Measurements from ENCODE around the gene RABL6.
A peak's percentile ranks its signal among the peaks of the same experiment; 100 is the strongest.
"Not testable (repeated sequence)": the region's sequence is repeated elsewhere in the genome, so short reads cannot be mapped to it uniquely, and the experiment has no call there.

The RABL6 gene

DNA sequence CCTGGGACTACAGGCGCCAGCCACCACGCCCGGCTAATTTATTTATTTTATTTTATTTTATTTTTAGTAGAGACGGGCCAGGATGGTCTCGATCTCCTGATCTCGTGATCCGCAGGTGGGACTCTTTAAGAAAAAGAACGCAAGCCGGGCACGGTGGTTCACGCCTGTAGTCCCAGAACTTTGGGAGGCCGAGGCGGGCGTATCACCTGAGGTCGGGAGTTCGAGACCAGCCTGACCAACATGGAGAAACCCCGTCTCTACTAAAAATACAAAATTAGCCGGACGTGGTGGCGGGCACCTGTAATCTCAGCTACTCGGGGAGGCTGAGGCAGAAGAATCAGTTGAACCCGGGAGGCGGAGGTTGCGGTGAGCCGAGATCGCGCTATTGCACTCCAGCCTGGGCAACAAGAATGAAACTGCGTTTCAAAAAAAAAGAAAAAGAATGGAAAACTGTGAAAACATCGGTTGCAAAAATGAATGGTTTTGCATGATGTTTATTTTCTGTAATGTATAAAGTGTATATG is 59.2 kb downstream of the RABL6 start:
- peak overlapping the region; percentile 41 for H3K4me3 ChIP-seq (ENCODE audit: low read depth, low read length)
- H3K36me3 ChIP-seq (ENCODE audit: control insufficient read depth, insufficient read depth, low read length) = peaks cover 22% of the 10 kb centered on the region
- not testable (repeated sequence) for H3K27me3 ChIP-seq (ENCODE audit: control insufficient read depth, insufficient read depth, low read length); H3K4me1 ChIP-seq (ENCODE audit: control insufficient read depth, insufficient read depth, low read length); H3K9ac ChIP-seq (ENCODE audit: low read depth, low read length); H3K9me3 ChIP-seq (ENCODE audit: control insufficient read depth, insufficient read depth, low read length)

- Histone ChIP-seq H3K9me3 (ENCODE audit: control insufficient read depth, insufficient read depth, low read length) (peaks cover 8% of the 10 kb centered on the region), H3K4me1 (ENCODE audit: control insufficient read depth, insufficient read depth, low read length) (no peaks in the 10 kb centered on the region), H3K9ac (ENCODE audit: low read depth, low read length) (no peak overlapping the region), H3K27me3 (ENCODE audit: control insufficient read depth, insufficient read depth, low read length) (no peaks in the 10 kb centered on the region), H3K4me3 (ENCODE audit: low read depth, low read length) (no peak overlapping the region), H3K36me3 (ENCODE audit: control insufficient read depth, insufficient read depth, low read length) (peaks cover 17% of the 10 kb centered on the region)
These were observed 59.7 kb downstream of the RABL6 start for GRCh38 chr9:136867480-136867879.

GRCh38 chr9:136867917-136868316 is 60.2 kb downstream of the RABL6 start:
- Histone ChIP-seq H3K27me3 (ENCODE audit: control insufficient read depth, insufficient read depth, low read length) (no peaks in the 10 kb centered on the region), H3K9me3 (ENCODE audit: control insufficient read depth, insufficient read depth, low read length) (peaks cover 12% of the 10 kb centered on the region), H3K9ac (ENCODE audit: low read depth, low read length) (no peak overlapping the region), H3K4me1 (ENCODE audit: control insufficient read depth, insufficient read depth, low read length) (no peaks in the 10 kb centered on the region), H3K4me3 (ENCODE audit: low read depth, low read length) (no peak overlapping the region), H3K36me3 (ENCODE audit: control insufficient read depth, insufficient read depth, low read length) (peaks cover 13% of the 10 kb centered on the region)

DNA sequence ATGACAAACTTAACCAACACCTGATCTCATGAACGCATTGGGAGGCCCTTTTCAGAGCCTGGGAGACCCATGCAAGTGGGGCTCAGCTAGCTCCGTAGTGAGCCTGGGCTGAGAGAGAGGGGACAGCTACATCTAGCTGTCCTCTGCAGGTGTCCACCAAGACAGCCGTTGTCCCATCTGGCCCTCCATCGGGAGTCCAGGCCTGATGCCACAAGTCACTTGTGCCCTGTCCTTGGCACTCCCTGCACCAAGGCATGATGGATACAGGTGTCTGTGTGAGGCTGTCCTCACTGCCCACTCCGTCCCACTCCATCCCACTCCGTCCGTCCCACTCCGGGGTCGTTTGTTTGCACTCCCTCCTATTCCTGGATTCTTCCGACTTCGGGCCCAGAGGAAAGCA is 60.9 kb downstream of the RABL6 start:
- Histone ChIP-seq H3K9me3 (ENCODE audit: control insufficient read depth, insufficient read depth, low read length) (peaks cover 12% of the 10 kb centered on the region), H3K9ac (ENCODE audit: low read depth, low read length) (no peak overlapping the region), H3K36me3 (ENCODE audit: control insufficient read depth, insufficient read depth, low read length) (peaks cover 6% of the 10 kb centered on the region), H3K4me1 (ENCODE audit: control insufficient read depth, insufficient read depth, low read length) (no peaks in the 10 kb centered on the region), H3K4me3 (ENCODE audit: low read depth, low read length) (no peak overlapping the region), H3K27me3 (ENCODE audit: control insufficient read depth, insufficient read depth, low read length) (no peaks in the 10 kb centered on the region)

DNA sequence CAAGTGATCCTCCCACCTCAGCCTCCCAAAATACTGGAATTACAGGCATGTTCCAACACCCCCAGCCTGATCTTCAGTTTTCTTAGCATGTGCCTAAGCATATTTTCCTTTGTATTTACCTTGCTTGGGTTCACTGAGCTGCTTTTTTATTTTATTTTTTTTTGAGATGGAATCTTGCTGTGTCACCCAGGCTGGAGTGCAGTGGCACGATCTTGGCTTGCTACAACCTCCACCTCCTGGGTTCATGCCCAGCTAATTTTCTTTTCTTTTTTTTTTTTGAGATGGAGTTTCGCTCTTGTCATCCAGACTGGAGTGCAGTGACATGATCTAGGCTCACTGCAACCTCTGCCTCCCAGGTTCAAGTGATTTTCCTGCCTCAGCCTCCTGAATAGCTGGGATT is 61.9 kb downstream of the RABL6 start:
- not testable (repeated sequence) for H3K27me3 ChIP-seq (ENCODE audit: control insufficient read depth, insufficient read depth, low read length); H3K4me1 ChIP-seq (ENCODE audit: control insufficient read depth, insufficient read depth, low read length); H3K36me3 ChIP-seq (ENCODE audit: control insufficient read depth, insufficient read depth, low read length); H3K4me3 ChIP-seq (ENCODE audit: low read depth, low read length); H3K9ac ChIP-seq (ENCODE audit: low read depth, low read length)
- H3K9me3 ChIP-seq (ENCODE audit: control insufficient read depth, insufficient read depth, low read length) = peaks cover 12% of the 10 kb centered on the region

- Histone ChIP-seq H3K9me3 (ENCODE audit: control insufficient read depth, insufficient read depth, low read length) (peaks cover 12% of the 10 kb centered on the region), H3K36me3 (ENCODE audit: control insufficient read depth, insufficient read depth, low read length) (no peaks in the 10 kb centered on the region), H3K27me3 (ENCODE audit: control insufficient read depth, insufficient read depth, low read length) (no peaks in the 10 kb centered on the region), H3K4me3 (ENCODE audit: low read depth, low read length) (no peak overlapping the region), H3K4me1 (ENCODE audit: control insufficient read depth, insufficient read depth, low read length) (no peaks in the 10 kb centered on the region), H3K9ac (ENCODE audit: low read depth, low read length) (no peak overlapping the region)
These were observed 67.4 kb downstream of the RABL6 start for GRCh38 chr9:136875155-136875554.

DNA sequence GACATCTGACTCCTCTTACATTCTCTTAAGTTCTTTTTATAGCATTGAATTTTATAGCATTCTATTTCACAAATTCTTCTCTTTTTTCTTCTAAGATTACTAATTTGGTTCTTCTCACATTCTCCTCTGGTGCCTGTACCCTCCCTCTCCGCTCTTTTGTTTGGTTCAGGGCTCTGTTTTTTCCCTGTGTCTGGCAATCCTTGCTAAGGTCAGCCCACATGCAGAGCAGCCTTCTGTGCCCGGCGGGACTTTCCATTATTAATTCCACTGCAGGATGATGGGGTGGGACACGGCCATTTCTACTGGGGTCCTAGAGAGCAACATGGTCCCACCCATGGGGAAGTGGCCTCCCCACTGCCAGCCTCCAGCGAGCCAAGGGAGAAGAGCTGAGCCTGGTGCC is 68.7 kb downstream of the RABL6 start:
- H3K9me3 ChIP-seq (ENCODE audit: control insufficient read depth, insufficient read depth, low read length) = peaks cover 7% of the 10 kb centered on the region
- no peaks in the 10 kb centered on the region for H3K36me3 ChIP-seq (ENCODE audit: control insufficient read depth, insufficient read depth, low read length)

GRCh38 chr9:136880651-136881050 is 72.9 kb downstream of the RABL6 start:
- Histone ChIP-seq H3K27me3 (ENCODE audit: control insufficient read depth, insufficient read depth, low read length) (no peaks in the 10 kb centered on the region), H3K36me3 (ENCODE audit: control insufficient read depth, insufficient read depth, low read length) (no peaks in the 10 kb centered on the region), H3K9ac (ENCODE audit: low read depth, low read length) (no peak overlapping the region), H3K9me3 (ENCODE audit: control insufficient read depth, insufficient read depth, low read length) (no peaks in the 10 kb centered on the region), H3K4me3 (ENCODE audit: low read depth, low read length) (no peak overlapping the region), H3K4me1 (ENCODE audit: control insufficient read depth, insufficient read depth, low read length) (peaks cover 5% of the 10 kb centered on the region)

More for the DNA sequence above, 68.7 kb downstream of the RABL6 start:
- Histone ChIP-seq H3K4me1 (ENCODE audit: control insufficient read depth, insufficient read depth, low read length) (no peaks in the 10 kb centered on the region), H3K4me3 (ENCODE audit: low read depth, low read length) (no peak overlapping the region), H3K9ac (ENCODE audit: low read depth, low read length) (no peak overlapping the region), H3K27me3 (ENCODE audit: control insufficient read depth, insufficient read depth, low read length) (no peaks in the 10 kb centered on the region)

DNA sequence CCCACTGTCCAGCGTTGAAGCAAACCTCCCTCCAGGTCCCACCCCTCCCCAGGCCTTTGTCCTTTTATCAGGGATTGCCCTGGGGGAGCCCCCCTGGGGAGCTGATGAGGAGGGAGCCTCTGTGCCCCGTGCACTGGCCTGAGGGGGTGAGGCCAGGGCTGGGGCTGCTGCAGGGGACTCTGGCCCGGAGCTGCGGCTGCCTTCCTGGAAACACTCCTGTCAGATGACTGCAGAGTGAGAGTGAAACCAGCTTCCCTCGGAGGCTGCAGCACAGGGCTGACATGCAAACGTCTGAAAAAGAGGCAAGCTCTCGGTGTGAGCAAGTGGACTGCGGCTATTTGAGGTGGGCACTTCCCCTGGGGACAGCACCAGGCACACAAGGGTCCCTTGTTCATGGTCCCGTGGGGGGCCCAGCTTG is 74.0 kb downstream of the RABL6 start:
- no peak overlapping the region for H3K4me3 ChIP-seq (ENCODE audit: low read depth, low read length)
- peaks cover 5% of the 10 kb centered on the region for H3K4me1 ChIP-seq (ENCODE audit: control insufficient read depth, insufficient read depth, low read length)
- H3K9ac ChIP-seq (ENCODE audit: low read depth, low read length) = peak overlapping the region; percentile 24

DNA sequence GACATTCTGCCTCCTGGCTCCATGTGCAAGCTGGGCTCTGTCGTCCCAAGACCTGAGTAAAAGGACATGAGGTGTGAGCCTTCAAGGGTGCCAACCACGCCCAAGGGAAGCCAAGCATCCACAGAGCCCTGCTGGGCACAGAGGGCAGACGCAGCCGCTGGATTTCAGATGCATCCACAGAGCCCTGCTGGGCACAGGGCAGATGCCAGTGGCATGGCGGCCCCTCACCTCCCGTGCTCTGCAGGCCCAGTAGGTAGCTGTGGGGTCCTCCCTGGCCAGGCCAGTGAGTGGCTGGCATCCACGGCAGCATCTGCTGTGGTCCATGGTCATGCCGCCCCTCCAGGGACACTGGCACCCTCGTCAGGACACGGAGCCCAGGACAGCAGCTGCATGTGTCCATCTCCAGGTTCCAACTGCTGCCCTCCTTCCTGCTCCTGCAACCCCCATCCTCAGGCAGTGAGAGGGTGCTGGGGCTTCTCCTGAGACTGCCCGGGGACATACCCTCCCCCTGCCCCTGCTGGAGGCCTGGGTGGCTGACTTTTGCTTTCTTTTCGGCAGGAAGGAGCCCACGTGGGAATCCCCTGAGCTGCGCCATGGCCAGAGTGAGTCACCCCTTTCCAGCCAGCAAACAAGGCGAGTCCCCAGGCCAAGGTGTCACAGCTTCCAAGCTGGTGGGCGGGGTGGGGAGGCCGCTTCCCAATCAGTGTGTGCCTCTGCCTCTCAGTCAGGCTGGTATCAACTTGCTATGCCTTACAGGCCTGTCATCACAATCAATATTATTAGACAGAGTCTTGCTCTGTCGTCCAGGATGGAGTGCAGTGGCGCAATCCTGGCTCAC is 74.6 kb downstream of the RABL6 start:
- Histone ChIP-seq H3K9me3 (ENCODE audit: control insufficient read depth, insufficient read depth, low read length) (no peaks in the 10 kb centered on the region), H3K27me3 (ENCODE audit: control insufficient read depth, insufficient read depth, low read length) (no peaks in the 10 kb centered on the region), H3K4me3 (ENCODE audit: low read depth, low read length) (no peak overlapping the region), H3K9ac (ENCODE audit: low read depth, low read length) (peak overlapping the region; percentile 24), H3K4me1 (ENCODE audit: control insufficient read depth, insufficient read depth, low read length) (peaks cover 5% of the 10 kb centered on the region), H3K36me3 (ENCODE audit: control insufficient read depth, insufficient read depth, low read length) (no peaks in the 10 kb centered on the region)

More for the DNA sequence above, 74.0 kb downstream of the RABL6 start:
- H3K27me3 ChIP-seq (ENCODE audit: control insufficient read depth, insufficient read depth, low read length) = no peaks in the 10 kb centered on the region
- no peaks in the 10 kb centered on the region for H3K9me3 ChIP-seq (ENCODE audit: control insufficient read depth, insufficient read depth, low read length)
- no peaks in the 10 kb centered on the region for H3K36me3 ChIP-seq (ENCODE audit: control insufficient read depth, insufficient read depth, low read length)

- not testable (repeated sequence) for H3K4me3 ChIP-seq (ENCODE audit: low read depth, low read length); H3K9ac ChIP-seq (ENCODE audit: low read depth, low read length); H3K27me3 ChIP-seq (ENCODE audit: control insufficient read depth, insufficient read depth, low read length); H3K4me1 ChIP-seq (ENCODE audit: control insufficient read depth, insufficient read depth, low read length); H3K36me3 ChIP-seq (ENCODE audit: control insufficient read depth, insufficient read depth, low read length); H3K9me3 ChIP-seq (ENCODE audit: control insufficient read depth, insufficient read depth, low read length)
These were observed 75.2 kb downstream of the RABL6 start for GRCh38 chr9:136882947-136883283.

GRCh38 chr9:136883670-136884069 is 75.9 kb downstream of the RABL6 start:
- not testable (repeated sequence) for H3K9ac ChIP-seq (ENCODE audit: low read depth, low read length); H3K27me3 ChIP-seq (ENCODE audit: control insufficient read depth, insufficient read depth, low read length); H3K4me1 ChIP-seq (ENCODE audit: control insufficient read depth, insufficient read depth, low read length)

More at GRCh38 chr9:136883670-136884069, 75.9 kb downstream of the RABL6 start:
- H3K9me3 ChIP-seq (ENCODE audit: control insufficient read depth, insufficient read depth, low read length); H3K4me3 ChIP-seq (ENCODE audit: low read depth, low read length); H3K36me3 ChIP-seq (ENCODE audit: control insufficient read depth, insufficient read depth, low read length): not testable (repeated sequence)

All from iPS-15b (cell line).